Stimulated activated CD4-positive, alpha-beta T cell treated with anti-CD3 and anti-CD28 coated beads, TNF-alpha, amount 100 ng/mL, for 1 hour (primary cell): ENCODE data around the gene PARD6A.

Source experiments
- DNase-seq, 3 donors: peaks; one replicate each; pipeline ENCODE4 v3.0.0-alpha.2; 2020; ENCODE audit warnings: low read depth in 3 of 3, low spot score in 1 of 3

The PARD6A gene

GRCh38 chr16:67653789-67654402 lies 6.9 kb upstream of the PARD6A start:
- DNase-seq, result no peak

GRCh38 chr16:67654403-67654911 lies 6.3 kb upstream of the PARD6A start:
- no peak for DNase-seq

- no peak for DNase-seq
These were observed 5.4 kb upstream of the PARD6A start for GRCh38 chr16:67655363-67655762.

GRCh38 chr16:67656344-67657016 lies 4.3 kb upstream of the PARD6A start:
- DNase-seq, result no peak

- DNase-seq, result no peak
These were observed 3.6 kb upstream of the PARD6A start for GRCh38 chr16:67657017-67657608.

GRCh38 chr16:67657751-67658518 lies 2.8 kb upstream of the PARD6A start:
- no peak for DNase-seq

GRCh38 chr16:67658849-67659674 lies 1.7 kb upstream of the PARD6A start:
- no peak for DNase-seq

GRCh38 chr16:67659675-67660563 lies 841 bp upstream of the PARD6A start, which contains the start of gene ACD:
TSS of gene ACD (minus strand) at chr16:67660260. CDS start at chr16:67660220, 40 bp downstream.
- peak; percentile 80 to 94 (median 87) for DNase-seq

GRCh38 chr16:67661101-67661761 lies 471 bp downstream of the PARD6A start:
- no peak for DNase-seq

GRCh38 chr16:67661886-67662652 lies 1.3 kb downstream of the PARD6A start:
- no peak for DNase-seq

GRCh38 chr16:67662653-67663010 lies 1.9 kb downstream of the PARD6A start:
- no peak for DNase-seq

GRCh38 chr16:67663151-67663876 lies 2.6 kb downstream of the PARD6A start:
- DNase-seq, result no peak

- no peak for DNase-seq
These were observed 3.1 kb downstream of the PARD6A start for GRCh38 chr16:67663877-67664222.

GRCh38 chr16:67664258-67664657 lies 3.5 kb downstream of the PARD6A start:
- no peak for DNase-seq

- no peak for DNase-seq
These were observed 4.1 kb downstream of the PARD6A start for GRCh38 chr16:67664871-67665270.

- no peak for DNase-seq
These were observed 4.8 kb downstream of the PARD6A start for GRCh38 chr16:67665598-67665997.

GRCh38 chr16:67666032-67666551 lies 5.3 kb downstream of the PARD6A start:
- no peak for DNase-seq
